Endothelial cell of umbilical vein (primary cell): ENCODE measurements around the gene DDRGK1.

ENCODE experiments used
- CTCF ChIP-seq, 2 donors: IDR thresholded peaks; 1 replicate in 1 of 2; 2 replicates in 1 of 2; pipeline ENCODE4 v1.5.1; 2011; ENCODE audit warnings: low read length in 2 of 2, mild to moderate bottlenecking in 2 of 2, moderate library complexity in 2 of 2, control low read depth in 1 of 2, inconsistent platforms in 1 of 2, low read depth in 1 of 2; ENCODE audit not compliant: insufficient read depth in 1 of 2; ENCODE audit errors: extremely low read depth in 1 of 2
- EZH2 ChIP-seq: IDR thresholded peaks from 2 replicates; pipeline ENCODE4 v1.6.1; 2012; ENCODE audit warnings: borderline replicate concordance, low read depth, mild to moderate bottlenecking, moderate library complexity, low read length, inconsistent platforms; ENCODE audit not compliant: severe bottlenecking
- JUN ChIP-seq: IDR thresholded peaks from 2 replicates; pipeline ENCODE4 v1.6.1; 2011; ENCODE audit warnings: borderline replicate concordance, low read depth; ENCODE audit not compliant: insufficient read length, insufficient read depth
- MAX ChIP-seq: IDR thresholded peaks from 2 replicates; pipeline ENCODE4 v1.6.1; 2011; ENCODE audit not compliant: insufficient read depth, insufficient read length
- POLR2A ChIP-seq: IDR thresholded peaks from 2 replicates; pipeline ENCODE4 v1.6.1; 2012; ENCODE audit warnings: low read depth, mild to moderate bottlenecking, control low read depth, low read length

- TF ChIP-seq POLR2A (no peak), CTCF (IDR thresholded peaks at IDR 0.05; ENCODE audit: extremely low read depth in 1 of 2, insufficient read depth in 1 of 2, low read depth in 1 of 2, low read length in 2 of 2) (no peak), JUN (no peak), EZH2 (no peak), MAX (no peak)
Measured at GRCh38 chr20:3233991-3234498, 29.6 kb upstream of the DDRGK1 start.
